ENCODE measurements around the gene HTD2. TPM values are rescaled to one million over a fixed set of nuclear protein-coding genes. Genes with fewer than 3 reads are reported as not detected.

Gene HTD2
- total RNA-seq, result 8.9 and 9.1 TPM in 2 replicates

GRCh38 chr3:58305882-58306711 lies at the start of gene HTD2, which contains the start of gene RPP14:
TSS of gene HTD2 (plus strand) at chr3:58306520. CDS start at chr3:58317614, 11,094 bp downstream.
TSS of gene RPP14 (plus strand) at chr3:58306245. CDS start at chr3:58310330, 4,085 bp downstream.

GRCh38 chr3:58332575-58333188 lies 26.4 kb downstream of the HTD2 start, which contains the start of gene PXK:
TSS of gene PXK (plus strand) at chr3:58332892. CDS start at chr3:58332989, 97 bp downstream.

Small RNAs within 50 kb of the gene (small RNA-seq; reads per million reads assigned to genes)
- gene AC098479.1, result not detected

Other genes with a start within 250 kb of the HTD2 start
- 0.65 TPM in 1 of 2 replicates, not detected in the other for gene DNASE1L3, start 95.5 kb upstream of the HTD2 start, total RNA-seq
- 5.9 and 6.8 TPM in 2 replicates for gene ABHD6, start 68.7 kb upstream of the HTD2 start, total RNA-seq
- gene RPP14, start 275 bp upstream of the HTD2 start, total RNA-seq, result 16.0 and 17.8 TPM in 2 replicates
- 17.0 and 22.5 TPM in 2 replicates for gene PXK, start 26.4 kb downstream of the HTD2 start, total RNA-seq
- 45.7 and 49.7 TPM in 2 replicates for gene PDHB, start 127.3 kb downstream of the HTD2 start, total RNA-seq
- gene KCTD6, start 185.6 kb downstream of the HTD2 start, total RNA-seq, result 6.9 and 7.2 TPM in 2 replicates
- 2.0 and 2.6 TPM in 2 replicates for gene ACOX2, start 230.7 kb downstream of the HTD2 start, total RNA-seq

Data from vein endothelial cell (primary cell).